Fibroblast of the aortic adventitia (primary cell): Measurements from ENCODE around the gene HLA-DRB1. TPM values are rescaled to one million over a fixed set of nuclear protein-coding genes. Genes with fewer than 3 reads are reported as not detected.
"Not testable (repeated sequence)": the region's sequence is repeated elsewhere in the genome, so short reads cannot be mapped to it uniquely, and the experiment has no call there.

Source experiments
- DNase-seq: peaks from one replicate; pipeline ENCODE4 v3.0.0-alpha.2; 2010; ENCODE audit warnings: low read depth
- H3K4me3 ChIP-seq: 2 replicates; pipeline ENCODE4 v1.5.1; 2011; ENCODE audit warnings: low read depth, mild to moderate bottlenecking, control low read depth, low read length, moderate library complexity
- total RNA-seq: library from RNA; depleted of rRNA; stranded (reverse); fragments of >200 nt; gene quantifications from 2 replicates; pipeline ENCODE4 v1.2.3, GENCODE V29; 2012; ENCODE audit warnings: low replicate concordance
- TF ChIP-seq, protein P1 (sequence below): IDR thresholded peaks from 2 replicates; pipeline ENCODE4 v1.5.1; 2011; ENCODE audit warnings: mild to moderate bottlenecking, low read length, control low read depth, inconsistent platforms; ENCODE audit not compliant: insufficient read depth

Gene HLA-DRB1
- total RNA-seq, 1 donor: 0.09 TPM

DNA sequence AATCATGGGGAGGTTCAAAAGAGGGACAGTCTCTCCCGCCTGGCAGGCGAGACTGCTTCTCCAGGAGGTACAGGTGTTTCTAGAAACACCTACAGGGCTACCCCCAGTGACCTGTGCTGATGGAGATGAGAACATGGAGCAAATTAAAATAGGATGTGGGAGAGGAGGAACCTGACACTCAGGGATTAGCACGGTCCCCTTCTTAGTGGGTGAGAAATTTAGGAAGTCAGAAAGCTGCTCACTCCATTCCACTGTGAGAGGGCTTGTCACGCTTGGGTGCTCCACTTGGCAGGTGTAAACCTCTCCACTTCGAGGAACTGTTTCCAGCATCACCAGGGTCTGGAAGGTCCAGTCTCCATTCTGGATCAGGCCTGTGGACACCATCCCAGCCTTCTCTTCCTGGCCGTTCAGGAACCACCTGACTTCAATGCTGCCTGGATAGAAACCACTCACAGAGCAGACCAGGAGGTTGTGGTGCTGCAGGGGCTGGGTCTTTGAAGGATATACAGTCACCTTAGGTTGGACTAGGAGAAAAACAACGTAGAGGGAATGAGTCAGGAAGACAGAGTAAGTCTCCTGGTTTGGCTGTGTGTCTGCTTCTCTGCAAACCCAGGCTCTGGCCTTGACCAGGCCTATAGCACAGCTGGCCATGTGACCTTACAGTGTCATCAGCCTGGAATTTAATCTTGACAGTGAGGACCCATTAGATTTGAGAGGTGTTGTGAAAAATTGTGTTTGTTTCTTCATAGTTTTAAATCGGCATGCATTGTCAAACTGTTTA, 8.1 kb downstream of the HLA-DRB1 start:
- TF ChIP-seq, protein P1, sequence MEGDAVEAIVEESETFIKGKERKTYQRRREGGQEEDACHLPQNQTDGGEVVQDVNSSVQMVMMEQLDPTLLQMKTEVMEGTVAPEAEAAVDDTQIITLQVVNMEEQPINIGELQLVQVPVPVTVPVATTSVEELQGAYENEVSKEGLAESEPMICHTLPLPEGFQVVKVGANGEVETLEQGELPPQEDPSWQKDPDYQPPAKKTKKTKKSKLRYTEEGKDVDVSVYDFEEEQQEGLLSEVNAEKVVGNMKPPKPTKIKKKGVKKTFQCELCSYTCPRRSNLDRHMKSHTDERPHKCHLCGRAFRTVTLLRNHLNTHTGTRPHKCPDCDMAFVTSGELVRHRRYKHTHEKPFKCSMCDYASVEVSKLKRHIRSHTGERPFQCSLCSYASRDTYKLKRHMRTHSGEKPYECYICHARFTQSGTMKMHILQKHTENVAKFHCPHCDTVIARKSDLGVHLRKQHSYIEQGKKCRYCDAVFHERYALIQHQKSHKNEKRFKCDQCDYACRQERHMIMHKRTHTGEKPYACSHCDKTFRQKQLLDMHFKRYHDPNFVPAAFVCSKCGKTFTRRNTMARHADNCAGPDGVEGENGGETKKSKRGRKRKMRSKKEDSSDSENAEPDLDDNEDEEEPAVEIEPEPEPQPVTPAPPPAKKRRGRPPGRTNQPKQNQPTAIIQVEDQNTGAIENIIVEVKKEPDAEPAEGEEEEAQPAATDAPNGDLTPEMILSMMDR: no peak
- H3K4me3 ChIP-seq: no peak overlapping the region
- no peak for DNase-seq

DNA sequence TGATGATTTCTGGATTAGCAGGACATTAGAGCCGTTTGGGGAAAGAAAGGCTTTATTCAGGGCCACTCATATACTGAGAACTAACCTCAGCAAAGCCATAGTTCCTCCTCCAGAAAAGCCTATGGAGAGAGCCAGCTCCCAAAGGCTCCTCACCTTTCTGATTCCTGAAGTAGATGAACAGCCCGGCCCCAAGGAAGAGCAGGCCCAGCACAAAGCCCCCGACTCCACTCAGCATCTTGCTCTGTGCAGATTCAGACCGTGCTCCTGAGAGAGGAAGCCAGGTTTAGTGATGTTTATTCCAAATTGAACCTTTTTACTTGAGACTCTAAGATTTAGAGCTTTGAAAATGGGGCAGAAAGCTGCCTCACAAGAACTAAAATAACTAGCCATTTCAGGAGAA, 9.1 kb downstream of the HLA-DRB1 start:
- no peak for DNase-seq
- H3K4me3 ChIP-seq: no peak overlapping the region
- TF ChIP-seq, protein P1: no peak

DNA sequence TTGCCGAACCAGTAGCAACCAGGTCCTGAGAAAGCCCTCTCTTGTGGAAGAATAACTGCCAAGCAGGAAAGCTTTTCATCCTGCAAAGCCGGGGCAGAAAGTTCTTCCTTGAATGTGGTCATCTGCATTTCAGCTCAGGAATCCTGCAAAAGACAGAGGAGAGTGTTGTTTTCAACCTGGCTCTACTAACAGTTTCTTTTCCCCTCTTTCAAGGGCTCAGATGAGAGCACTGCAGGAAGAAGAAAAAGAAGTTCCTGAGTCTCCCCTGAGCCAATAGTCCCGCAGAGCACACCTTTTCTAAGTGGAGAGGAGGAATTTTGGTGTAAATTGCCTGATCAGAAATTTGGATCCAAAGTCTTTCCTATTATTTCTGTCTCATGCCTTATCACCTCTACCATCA, 10.7 kb downstream of the HLA-DRB1 start:
- DNase-seq: no peak
- TF ChIP-seq, protein P1: no peak
- H3K4me3 ChIP-seq: no peak overlapping the region

DNA sequence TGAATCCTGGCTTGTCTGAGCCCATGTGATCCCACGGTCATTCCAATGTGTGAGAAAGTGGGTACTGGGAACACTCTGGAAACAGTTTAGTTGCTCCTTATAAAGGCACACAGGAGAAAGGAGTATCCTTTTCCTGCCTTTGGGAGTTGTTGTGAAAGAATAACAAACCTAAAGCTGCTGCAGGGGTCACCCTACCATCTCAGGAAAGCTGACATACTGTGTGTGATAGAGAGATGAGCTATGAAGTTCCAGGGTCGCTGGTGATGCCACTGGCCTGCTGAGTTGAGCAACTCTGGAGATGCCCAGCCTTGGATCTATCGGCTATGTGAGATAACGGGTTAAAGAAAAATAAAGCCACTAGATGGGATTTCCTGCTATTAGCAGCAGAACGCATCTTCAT, 12.2 kb downstream of the HLA-DRB1 start:
- H3K4me3 ChIP-seq, DNase-seq: not testable (repeated sequence)

DNA sequence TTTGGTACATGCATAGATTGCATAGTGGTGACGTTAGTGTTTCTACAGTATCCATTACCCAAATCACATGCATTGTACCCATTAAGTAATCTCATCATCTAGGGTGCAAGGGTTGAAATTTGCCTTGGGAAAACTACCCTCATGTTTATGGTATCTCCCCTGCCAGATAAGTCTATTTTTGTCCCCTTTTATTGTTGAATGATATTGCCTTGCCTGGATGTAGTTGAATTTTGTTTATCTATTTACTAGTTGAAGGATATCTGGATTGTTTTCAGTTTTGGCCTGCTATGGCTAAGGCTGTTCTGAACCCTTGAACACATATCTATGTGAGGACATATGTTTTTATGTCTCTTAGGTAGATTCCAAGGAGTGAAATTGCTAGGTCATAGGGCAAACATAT, 13.4 kb downstream of the HLA-DRB1 start:
- no peak overlapping the region for H3K4me3 ChIP-seq
- no peak for DNase-seq
- TF ChIP-seq, protein P1: no peak

DNA sequence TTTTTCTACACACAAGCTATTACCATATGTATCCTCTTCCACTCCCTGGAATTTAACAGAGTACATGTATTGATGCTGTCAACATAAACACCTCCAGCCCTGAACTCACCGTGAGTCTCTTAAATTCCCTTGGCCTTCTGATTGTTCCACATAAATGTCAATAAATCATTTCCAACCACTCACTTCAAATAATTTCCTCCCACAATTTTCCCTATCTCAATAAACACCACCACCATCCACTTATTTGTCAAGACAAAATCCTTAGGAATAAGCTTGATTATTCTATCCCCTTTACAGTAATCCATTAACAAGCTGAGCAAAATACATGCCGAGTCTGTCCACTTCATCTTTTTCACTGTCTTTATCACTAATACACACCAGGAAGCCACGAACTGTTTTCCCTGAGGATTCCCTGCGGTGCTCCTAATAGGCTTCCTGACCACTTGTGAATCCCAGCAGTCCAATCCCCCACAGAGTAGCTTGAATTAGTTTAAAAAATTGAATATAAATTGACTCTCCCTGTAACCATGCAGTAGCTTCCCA, 19.2 kb downstream of the HLA-DRB1 start:
- TF ChIP-seq, protein P1: no peak
- no peak overlapping the region for H3K4me3 ChIP-seq
- no peak for DNase-seq

DNA sequence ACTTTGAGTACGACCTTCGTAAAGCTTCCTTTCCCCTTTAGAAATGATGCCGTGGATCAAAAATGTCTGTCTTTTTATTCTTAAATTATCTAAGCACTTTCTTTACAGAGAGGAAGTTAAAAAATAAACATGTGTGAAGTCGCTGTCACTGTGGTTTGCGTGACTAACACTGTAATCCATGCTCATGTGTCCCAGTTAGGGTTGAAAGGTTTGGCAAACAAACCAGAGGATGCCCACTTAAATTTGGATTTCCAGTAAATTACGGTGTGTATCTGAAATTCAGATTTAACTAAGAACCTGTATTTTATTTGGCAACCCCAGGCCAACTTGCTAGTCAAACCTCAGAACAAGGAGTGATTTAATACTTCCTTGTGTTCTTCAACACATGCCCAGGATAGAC, 21.1 kb downstream of the HLA-DRB1 start:
- DNase-seq: no peak
- H3K4me3 ChIP-seq: no peak overlapping the region
- TF ChIP-seq, protein P1: no peak
